ENCODE data around the gene MAD1L1.
"Not testable (repeated sequence)": the region's sequence is repeated elsewhere in the genome, so short reads cannot be mapped to it uniquely, and the experiment has no call there.

- not testable (repeated sequence) for TF ChIP-seq CTCF (IDR thresholded peaks at IDR 0.05; ENCODE audit: borderline replicate concordance, extremely low read depth, low read length, poor library complexity, severe bottlenecking); EZH2 (IDR thresholded peaks at IDR 0.05; ENCODE audit: borderline replicate concordance, low read depth, low read length, severe bottlenecking)
Measured at GRCh38 chr7:2058246-2058645, 174.5 kb downstream of the MAD1L1 start.

All from DND-41 (cell line).